Upper lobe of left lung (tissue), 4 donors: ENCODE results near the gene PUSL1.

ENCODE experiments used
- CTCF ChIP-seq, 6 experiments: fragments of 450-650 bp in 4 of 6; fragments of 200-600 bp in 2 of 6; sonication (generic) in 2 of 6; IDR thresholded peaks; one replicate each; pipeline ENCODE4 v1.5.1; 2016 to 2019; ENCODE audit warnings: antibody characterized with exemption in 6 of 6
- POLR2AphosphoS5 ChIP-seq, 2 donors: sonication (generic); formaldehyde crosslinking; IDR thresholded peaks; one replicate each; pipeline ENCODE4 v1.5.1; 2017; ENCODE audit warnings: antibody characterized with exemption in 2 of 2

- TF ChIP-seq POLR2AphosphoS5 (IDR thresholded peaks at IDR 0.05) (no peak), CTCF (IDR thresholded peaks at IDR 0.05) (no peak)
These were observed 49.6 kb downstream of the PUSL1 start for GRCh38 chr1:1357871-1358432.
